GM18870 (cell line): ENCODE measurements around the gene GBP7.
"Not testable (repeated sequence)": the region's sequence is repeated elsewhere in the genome, so short reads cannot be mapped to it uniquely, and the experiment has no call there.

Experiments used
- ATAC-seq: cut with Tn5 transposase; IDR thresholded peaks from one replicate; pipeline ENCODE4 v1.9.1; 2021; ENCODE audit warnings: moderate library complexity; ENCODE audit not compliant: unreplicated experiment

GBP7 gene

GRCh38 chr1:89175601-89176256 is at the start of gene GBP7:
Gene GBP7, minus strand, starts transcription at chr1:89176003. Its CDS starts 4,068 bp downstream, at chr1:89171935.
- ATAC-seq, result no peak

- ATAC-seq, result no peak
Measured at GRCh38 chr1:89221341-89221740, 45.5 kb upstream of the GBP7 start.

- not testable (repeated sequence) for ATAC-seq
Measured at GRCh38 chr1:89219851-89220250, 44.0 kb upstream of the GBP7 start.

- not testable (repeated sequence) for ATAC-seq
Measured at GRCh38 chr1:89218941-89219340, 43.1 kb upstream of the GBP7 start.

GRCh38 chr1:89213347-89213746 is 37.5 kb upstream of the GBP7 start:
- no peak for ATAC-seq

GRCh38 chr1:89211035-89211634 is 35.3 kb upstream of the GBP7 start:
- ATAC-seq, result no peak

GRCh38 chr1:89206373-89206772 is 30.6 kb upstream of the GBP7 start:
- no peak for ATAC-seq

GRCh38 chr1:89203166-89203565 is 27.4 kb upstream of the GBP7 start:
- no peak for ATAC-seq

- peak; percentile 83 for ATAC-seq
Measured at GRCh38 chr1:89201106-89201794, 25.4 kb upstream of the GBP7 start.

GRCh38 chr1:89200663-89201062 is 24.9 kb upstream of the GBP7 start:
- no peak for ATAC-seq

GRCh38 chr1:89199525-89200031 is 23.8 kb upstream of the GBP7 start:
- ATAC-seq, result no peak

- ATAC-seq, result peak; percentile 57
Measured at GRCh38 chr1:89198491-89199072, 22.8 kb upstream of the GBP7 start, which contains the start of gene GBP4. Gene GBP4, minus strand, starts transcription at chr1:89198942. Its CDS starts 108 bp downstream, at chr1:89198834.

- ATAC-seq, result no peak
Measured at GRCh38 chr1:89198081-89198480, 22.3 kb upstream of the GBP7 start.

- ATAC-seq, result no peak
Measured at GRCh38 chr1:89195476-89195875, 19.7 kb upstream of the GBP7 start.

GRCh38 chr1:89191314-89191713 is 15.5 kb upstream of the GBP7 start:
- ATAC-seq, result no peak

- no peak for ATAC-seq
Measured at GRCh38 chr1:89190017-89190416, 14.2 kb upstream of the GBP7 start.

GRCh38 chr1:89179343-89179742 is 3.5 kb upstream of the GBP7 start:
- ATAC-seq, result no peak

GRCh38 chr1:89176971-89177370 is 1.2 kb upstream of the GBP7 start:
- no peak for ATAC-seq

- ATAC-seq, result no peak
Measured at GRCh38 chr1:89174491-89174890, 1.3 kb downstream of the GBP7 start.

- ATAC-seq, result no peak
Measured at GRCh38 chr1:89172468-89173143, 3.2 kb downstream of the GBP7 start.

- no peak for ATAC-seq
Measured at GRCh38 chr1:89171067-89171438, 4.8 kb downstream of the GBP7 start.
